ENCODE measurements around the gene CIT. TPM values are rescaled to one million over a fixed set of nuclear protein-coding genes. Genes with fewer than 3 reads are reported as not detected.

The CIT gene
- total RNA-seq, 1 donor from 2014 or later, result 1.1 TPM

DNA sequence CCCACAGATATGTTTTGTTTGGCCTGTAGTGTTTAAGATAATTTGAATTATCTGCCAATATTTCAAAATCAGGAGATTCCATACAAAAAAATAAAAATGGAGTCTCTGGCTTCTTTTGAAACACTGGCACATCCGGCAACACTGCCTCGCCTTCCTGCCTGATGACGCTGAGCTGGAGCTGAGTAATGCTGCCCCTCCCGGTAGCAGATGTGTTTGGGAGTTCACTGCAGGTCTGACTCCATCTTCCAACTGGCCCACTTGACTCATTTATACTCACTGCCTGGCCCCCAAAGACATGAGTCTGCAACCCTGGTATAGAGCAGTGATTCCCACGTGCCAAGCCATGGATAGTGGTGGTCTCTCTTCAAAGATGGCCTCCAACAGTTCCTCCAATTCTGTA lies 7.4 kb downstream of the CIT start:
- no peak for DNase-seq (ENCODE audit: missing footprints)
- intact Hi-C loops (cut with DNase I), result no loop called here
- no peak for ATAC-seq

DNA sequence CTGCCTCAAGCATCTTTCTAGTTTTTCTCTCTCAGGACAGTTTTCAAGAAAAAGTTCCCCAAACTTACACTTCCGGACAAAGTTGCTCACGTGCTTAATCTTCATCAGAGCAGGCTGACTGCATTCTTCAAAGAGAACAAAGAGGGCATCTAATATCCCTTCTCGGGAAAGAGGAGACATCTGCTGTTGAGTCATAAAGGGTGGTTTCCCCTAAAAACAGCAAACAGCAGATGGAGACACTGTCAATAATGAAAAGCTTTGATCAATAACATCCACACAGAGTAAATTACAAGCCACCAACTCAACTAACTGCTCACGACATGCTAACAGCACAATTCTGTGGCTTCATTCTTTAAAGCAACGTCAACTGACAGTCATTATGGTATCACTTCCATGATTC lies 8.1 kb downstream of the CIT start:
- intact Hi-C loops (cut with DNase I), result no loop called here
- no peak for DNase-seq (ENCODE audit: missing footprints)
- no peak for ATAC-seq

DNA sequence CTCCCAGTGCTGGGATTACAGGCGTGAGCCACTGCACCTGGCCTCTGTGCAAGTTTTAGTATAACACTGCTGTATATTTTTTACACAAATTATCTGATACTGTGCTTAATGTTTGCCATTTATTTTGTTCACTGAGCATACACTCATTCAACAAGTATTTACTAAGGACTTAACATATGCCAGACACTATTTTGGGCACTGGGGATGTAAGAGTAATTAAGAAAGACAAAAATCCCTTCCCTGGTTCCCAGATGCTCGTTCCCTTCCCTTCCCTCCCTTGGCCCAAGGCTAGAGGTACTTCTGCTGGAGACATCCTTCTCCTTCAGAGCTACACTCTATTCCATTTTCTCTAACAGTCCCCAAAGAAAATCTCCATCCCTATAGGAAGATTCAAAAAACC lies 12.5 kb downstream of the CIT start:
- ATAC-seq (no peak), DNase-seq (ENCODE audit: missing footprints) (no peak)
- intact Hi-C loops (cut with DNase I), result no loop called here

DNA sequence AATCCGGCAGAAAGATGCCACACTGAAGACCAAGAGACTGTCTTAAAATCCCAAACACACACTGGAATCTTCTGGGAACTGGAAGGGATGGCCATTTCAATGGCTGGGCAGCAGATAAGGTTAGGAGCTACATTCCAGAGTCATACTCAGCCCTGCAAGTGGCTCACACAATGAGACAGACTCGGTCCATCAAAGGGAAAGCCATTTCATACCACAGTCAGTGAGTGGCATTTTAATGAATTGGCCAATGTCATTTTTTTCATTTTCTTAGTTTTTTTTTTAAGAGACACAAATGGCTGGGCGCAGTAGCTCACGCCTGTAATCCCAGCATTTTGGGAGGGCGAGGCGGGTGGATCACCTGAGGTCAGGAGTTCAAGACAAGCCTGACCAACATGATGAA lies 17.9 kb downstream of the CIT start:
- ATAC-seq, result no peak
- DNase-seq (ENCODE audit: missing footprints), result no peak
- intact Hi-C loops (cut with DNase I), result no loop called here

DNA sequence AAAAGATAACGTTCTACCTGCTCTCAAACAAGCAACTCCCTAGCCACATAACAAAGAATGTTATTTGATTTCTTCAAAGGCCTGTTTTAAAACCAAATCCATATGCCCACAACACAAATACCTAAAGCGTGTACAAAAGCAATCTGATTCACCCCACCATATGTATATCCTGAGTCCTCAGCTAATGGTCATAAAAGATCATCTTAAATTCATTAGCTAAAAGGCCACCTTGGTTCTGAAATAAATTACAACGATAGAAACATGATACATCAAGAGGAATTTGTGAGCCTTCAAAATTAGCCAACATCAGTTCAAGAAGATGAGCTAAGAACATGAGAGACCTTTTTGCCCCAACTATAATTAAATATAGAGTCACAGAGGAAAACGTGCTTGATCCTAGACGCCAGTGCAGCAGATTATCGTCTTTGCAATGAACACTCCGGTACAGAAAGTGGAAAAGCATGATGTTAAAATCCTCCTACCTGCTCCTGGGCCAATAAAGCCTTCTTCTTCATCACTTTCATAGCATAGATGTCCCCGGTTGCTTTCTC lies 20.0 kb downstream of the CIT start:
- DNase-seq (ENCODE audit: missing footprints), result no peak
- intact Hi-C loops (cut with DNase I), result no loop called here
- no peak for ATAC-seq

DNA sequence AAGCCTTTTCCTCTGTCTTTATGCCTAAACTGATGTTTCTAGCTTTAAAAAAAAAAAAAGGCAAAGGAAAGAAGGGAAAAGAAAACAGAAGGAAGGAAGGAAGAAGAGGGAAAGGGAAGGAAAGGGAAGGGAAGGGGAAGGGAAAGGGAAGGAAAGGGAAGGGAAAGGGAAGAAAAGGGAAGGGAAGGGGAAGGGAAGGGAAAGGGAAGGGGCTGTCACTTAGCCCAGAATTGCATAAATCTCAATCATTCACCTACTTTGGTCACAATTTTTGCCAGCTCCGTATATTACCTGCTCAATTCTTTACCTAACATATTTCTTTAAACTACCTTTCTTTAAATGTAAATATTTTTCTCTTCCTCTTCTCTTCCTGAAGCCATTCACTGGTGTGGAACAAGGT lies 26.8 kb downstream of the CIT start:
- DNase-seq (ENCODE audit: missing footprints) (no peak), ATAC-seq (no peak)
- intact Hi-C loops (cut with DNase I), result no loop called here

DNA sequence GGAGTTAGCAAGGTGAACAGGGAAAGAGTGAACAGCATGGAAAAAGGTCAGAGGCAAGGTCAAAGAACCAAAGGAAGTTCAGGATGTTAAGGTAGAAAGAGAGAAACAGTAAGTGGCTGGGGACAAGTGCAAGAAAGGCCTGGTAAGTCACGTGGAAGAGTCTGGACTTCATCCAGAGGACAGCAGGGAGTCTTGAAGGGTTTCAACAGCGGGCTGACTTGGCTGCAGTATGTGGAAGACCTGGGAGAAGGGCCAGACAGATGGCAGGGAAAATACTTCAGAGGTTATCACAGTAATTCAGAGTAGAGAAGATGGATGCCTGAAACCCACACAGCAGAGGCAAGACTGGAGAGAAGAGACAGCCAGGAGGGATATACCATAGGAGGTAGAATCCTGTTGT lies 34.0 kb downstream of the CIT start:
- intact Hi-C loops (cut with DNase I), result no loop called here
- ATAC-seq (no peak), DNase-seq (ENCODE audit: missing footprints) (no peak)

DNA sequence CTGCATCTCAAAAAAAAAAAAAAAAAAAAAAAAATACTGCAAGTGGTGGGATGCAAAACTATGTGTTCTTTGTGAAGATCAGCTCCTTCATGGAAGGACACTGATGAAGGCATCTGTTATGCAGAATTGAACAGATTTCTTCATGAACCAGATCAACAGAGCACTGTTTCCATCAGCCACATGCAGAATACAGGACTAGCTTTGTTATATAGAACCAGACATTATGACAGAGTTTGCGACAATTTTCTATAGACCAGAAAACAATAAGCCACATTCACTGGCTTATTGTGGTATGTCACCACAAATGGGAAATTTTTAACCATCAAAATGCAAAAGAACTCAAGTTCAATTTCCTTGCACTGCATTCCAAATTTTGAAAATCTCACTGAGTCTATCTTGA lies 34.7 kb downstream of the CIT start:
- DNase-seq (ENCODE audit: missing footprints), result no peak
- intact Hi-C loops (cut with DNase I), result no loop called here
- ATAC-seq, result no peak

DNA sequence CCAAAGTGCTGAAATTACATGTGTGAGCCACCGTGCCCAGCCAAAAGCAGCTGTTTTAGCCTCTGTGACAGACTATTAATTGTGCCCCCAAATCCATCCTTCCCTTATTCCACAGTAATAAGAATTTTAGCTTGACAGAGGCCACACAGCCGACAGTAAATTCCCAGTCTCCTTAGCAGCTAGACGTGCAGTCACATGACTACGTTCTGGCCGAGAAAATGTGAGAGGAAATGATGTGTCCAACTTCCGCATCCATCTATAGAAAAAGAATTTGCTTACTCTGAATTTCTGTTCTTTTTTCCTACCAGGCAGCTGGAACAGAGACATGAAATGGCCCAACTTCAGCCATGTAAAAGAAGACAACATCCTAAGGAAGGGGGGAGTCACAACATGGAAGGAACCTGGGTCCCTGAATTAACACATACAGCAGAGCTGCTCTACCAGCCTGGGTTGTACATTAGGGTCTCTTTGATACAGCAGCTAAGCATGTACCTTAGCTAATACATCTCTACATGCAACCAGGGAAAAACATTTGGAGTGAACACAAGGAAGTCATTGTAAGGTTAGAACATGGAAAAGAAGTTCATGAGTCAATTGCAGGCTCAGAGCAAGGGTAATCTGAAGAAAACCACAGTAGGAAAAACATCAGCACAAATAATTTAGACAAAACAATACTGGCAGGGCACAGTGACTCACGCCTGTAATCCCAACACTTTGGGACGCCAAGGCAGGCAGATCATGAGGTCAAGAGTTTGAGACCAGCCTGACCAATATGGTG lies 35.5 kb downstream of the CIT start:
- DNase-seq (ENCODE audit: missing footprints) (no peak), ATAC-seq (no peak)
- intact Hi-C loops (cut with DNase I), result no loop called here

DNA sequence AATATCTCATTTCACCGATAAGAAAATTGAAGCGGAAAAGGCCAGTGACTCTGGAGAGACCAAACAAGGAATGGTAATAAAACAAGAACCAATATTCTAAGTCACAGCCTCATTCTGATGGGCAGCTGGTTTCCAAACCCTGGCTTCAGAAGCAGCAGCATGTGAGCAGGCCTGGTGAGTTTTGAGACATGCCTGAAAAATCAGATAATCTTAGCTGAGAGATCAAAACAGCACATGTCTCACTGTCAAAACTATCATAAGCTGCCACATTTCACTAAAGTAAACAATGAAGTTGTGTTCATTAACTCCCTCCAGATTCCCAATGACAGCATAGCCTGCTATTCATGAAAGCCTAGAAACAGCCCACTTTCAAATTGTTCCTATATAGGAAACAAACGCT lies 36.5 kb downstream of the CIT start:
- no peak for ATAC-seq
- DNase-seq (ENCODE audit: missing footprints), result no peak
- intact Hi-C loops (cut with DNase I), result no loop called here

DNA sequence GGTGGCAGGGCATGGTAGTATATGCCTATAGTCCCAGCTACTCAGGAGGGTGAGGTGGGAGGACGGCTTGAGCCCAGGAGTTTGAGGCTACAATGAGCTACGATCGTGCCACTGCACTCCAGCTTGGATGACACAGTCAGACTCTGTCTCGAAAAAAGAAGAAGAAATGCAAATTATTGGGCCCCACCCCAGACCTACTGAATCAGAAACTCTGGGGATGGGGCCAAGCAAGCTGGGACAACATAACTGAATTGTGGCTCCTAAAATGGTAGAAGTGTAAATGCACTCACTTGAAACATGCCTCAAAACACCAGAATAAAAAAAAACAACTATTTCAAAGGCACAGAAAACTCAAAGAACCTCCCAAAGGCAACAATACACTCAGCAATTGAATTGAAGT lies 37.0 kb downstream of the CIT start:
- no peak for ATAC-seq
- intact Hi-C loops (cut with DNase I), result no loop called here
- no peak for DNase-seq (ENCODE audit: missing footprints)

DNA sequence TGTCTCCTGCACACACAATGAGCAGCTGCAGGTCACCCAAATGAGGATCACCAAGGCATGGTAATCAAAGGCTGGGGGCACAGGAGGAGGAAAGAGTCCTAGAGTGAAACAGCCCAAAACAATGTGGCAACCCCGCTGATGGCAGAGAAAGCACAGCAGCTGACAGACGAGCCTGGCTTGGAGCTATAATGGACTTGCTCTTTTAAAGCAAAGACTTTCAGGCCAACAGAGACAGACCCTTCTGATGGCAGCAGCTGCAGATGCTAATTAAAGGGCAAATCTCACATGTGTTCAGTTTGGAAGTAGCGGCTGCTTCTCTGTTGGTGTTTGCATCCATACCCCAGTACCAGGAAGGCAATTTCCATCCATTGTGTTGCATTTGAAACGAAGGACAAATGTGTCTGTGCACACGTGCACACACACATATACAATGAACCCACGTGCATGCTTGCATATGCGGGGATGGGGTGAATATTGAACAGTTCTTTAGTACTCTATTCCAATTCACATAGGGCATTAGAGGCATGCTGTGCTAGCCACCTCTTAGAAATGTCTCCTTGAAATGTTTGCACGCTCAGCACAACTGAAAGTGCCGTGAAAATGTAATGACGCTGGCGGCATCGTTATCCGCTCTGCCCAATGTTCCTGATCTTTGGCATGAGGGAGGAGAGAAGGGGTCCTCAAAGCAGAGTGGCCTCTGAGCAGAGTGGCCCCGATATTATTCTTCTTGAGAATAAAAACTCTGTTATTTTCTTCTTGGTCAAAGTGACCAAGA lies 38.1 kb downstream of the CIT start:
- no peak for DNase-seq (ENCODE audit: missing footprints)
- intact Hi-C loops (cut with DNase I), result no loop called here
- no peak for ATAC-seq

DNA sequence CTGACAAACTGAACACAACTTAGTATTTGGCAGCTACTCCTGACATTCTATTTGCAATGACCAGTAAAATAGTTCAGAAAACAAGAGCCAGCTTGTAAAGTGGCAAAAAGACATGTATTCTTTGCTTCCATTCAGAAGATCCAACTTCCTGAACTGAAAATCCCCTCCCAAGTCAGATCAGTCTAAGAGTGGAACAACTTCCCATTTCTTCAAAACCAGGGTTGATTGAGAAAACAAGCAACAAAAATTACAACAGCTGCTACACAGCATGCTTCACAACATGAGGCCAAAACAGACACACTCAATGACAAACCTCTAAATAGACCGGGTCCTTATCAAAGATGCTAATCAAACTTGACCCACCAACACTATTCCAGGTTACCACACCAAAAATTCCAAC lies 40.3 kb downstream of the CIT start:
- DNase-seq (ENCODE audit: missing footprints) (no peak), ATAC-seq (no peak)
- intact Hi-C loops (cut with DNase I), result no loop called here

DNA sequence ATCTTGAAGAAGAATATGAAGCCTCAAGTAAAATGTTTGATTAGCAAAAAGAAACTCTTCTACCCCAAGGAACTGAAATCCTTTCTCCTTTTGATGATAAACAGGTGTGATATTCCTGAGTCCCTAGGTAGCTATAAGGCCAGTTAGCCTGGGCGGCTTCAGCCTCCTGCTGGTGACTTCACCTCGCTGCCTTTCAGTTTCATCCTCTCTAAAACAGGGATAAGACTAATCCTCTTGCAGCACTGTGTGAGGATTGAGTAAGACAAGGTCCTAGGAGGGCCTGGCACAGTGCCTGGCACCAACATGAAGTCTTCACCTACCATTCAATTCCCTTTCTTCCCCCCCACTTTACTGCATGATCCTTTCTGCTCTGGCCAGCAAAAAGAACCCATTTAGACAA lies 42.1 kb downstream of the CIT start:
- intact Hi-C loops (cut with DNase I), result no loop called here
- DNase-seq (ENCODE audit: missing footprints) (no peak), ATAC-seq (no peak)

DNA sequence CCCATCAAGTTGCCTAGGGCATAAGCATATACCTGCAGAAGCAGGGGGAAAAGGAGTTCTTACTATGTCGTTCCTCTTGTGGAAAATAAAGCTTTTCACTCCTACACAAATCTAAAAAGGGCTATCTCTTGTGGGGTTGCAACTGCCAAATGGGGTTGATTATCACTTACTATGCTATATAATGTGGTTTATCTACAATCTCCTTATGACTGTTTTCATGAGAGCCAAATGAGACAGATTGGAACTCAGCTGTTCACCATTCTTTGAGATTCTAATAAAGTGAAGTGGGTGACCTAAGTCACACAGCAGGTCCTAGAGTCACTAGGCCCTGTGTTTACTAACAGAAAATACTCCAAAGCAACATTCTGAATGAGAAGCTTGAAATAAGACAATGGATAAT lies 47.7 kb downstream of the CIT start:
- intact Hi-C loops (cut with DNase I), result no loop called here
- DNase-seq (ENCODE audit: missing footprints), result no peak
- ATAC-seq, result no peak

DNA sequence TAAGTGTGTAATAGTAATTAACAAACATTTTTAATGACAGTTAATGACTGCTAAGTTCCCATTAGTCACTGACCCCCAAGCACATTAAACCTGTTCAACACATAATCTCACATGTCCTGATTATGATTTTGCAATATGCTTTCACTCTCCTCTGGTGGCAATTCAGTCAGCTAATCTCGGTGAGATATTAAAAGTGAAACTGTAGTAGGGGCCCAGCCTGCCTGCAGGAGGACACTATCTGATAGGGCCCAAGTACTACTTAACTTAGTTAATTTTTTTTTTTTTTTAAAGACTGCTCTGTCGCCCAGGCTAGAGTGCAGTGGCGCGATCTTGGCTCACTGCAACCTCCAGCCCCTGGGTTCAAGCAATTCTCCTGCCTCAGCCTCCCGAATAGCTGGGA lies 48.8 kb downstream of the CIT start:
- ATAC-seq (no peak), DNase-seq (ENCODE audit: missing footprints) (no peak)
- intact Hi-C loops (cut with DNase I), result no loop called here

DNA sequence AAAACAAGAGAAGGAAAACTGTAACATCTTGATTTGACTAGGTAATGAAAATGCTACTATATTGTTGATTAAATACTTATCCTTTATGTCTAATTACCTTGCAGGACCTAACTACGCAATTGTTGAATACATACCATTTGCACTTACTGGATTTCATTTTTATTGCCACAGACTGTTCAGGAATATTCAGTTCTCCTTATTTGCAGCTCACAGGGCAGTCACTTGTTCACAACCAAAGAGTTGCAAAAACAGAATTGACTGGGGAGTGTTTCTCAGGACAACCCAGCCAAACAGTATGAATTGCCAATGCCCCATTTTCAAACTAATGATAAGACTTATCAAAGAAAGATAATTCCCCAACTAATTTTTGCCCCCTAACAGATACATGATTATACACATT lies 49.4 kb downstream of the CIT start:
- intact Hi-C loops (cut with DNase I), result no loop called here
- DNase-seq (ENCODE audit: missing footprints), result no peak
- no peak for ATAC-seq

DNA sequence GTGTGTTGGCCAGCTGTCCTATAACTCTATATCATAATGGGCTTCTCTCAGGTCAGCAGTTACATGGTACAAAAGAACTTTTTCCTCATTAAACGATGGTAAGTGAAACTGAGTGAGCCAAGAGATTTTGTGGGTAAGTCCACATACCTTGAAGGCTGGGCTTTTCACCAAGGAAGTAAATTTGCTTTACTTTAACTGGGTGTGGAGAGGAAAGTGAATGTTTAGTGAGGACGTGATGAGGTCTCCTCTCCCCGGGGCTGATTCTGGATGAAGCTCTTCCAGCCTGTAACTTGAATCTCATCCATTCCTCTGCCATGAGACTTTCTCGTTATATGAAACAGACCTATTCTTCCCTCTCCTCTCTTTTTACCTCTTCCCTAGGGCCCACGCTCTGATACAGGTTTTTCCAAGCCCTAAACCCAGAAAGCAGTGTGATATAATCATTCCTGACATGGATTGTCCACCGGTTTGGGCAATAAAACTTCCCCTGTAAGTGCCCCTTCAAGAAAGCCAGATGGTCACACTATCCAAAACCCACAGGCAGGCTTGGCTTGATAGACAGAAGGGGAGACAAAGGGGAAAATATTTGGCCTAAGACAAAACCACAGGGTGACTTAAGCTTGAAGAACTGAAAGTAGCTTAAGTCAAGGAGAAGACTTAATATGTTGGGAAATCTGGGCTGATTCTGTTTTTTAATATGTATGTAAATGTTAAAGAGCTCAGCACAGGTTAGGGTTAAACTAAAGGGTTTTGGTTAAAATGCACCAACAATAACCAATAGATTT lies 50.3 kb downstream of the CIT start:
- DNase-seq (ENCODE audit: missing footprints) (no peak), ATAC-seq (no peak)
- intact Hi-C loops (cut with DNase I), result no loop called here

DNA sequence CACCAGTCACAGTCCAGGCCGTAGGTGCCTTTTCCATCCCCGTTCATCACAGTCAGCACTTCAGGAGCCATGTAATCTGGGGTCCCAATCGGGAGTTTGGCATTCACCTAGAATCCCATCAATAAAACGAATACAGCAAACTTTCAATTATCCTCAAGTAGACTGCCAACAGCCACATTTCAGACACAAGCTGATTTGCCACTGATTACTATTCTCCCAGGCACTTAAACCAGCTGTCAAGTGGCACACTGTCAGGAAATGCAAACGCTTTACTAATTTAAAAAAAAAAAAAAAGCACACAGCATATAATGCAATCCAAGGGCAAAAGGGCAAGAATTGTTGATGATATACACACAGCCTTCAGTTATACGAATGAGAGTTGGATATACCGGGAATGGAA lies 51.9 kb downstream of the CIT start:
- no peak for ATAC-seq

DNA sequence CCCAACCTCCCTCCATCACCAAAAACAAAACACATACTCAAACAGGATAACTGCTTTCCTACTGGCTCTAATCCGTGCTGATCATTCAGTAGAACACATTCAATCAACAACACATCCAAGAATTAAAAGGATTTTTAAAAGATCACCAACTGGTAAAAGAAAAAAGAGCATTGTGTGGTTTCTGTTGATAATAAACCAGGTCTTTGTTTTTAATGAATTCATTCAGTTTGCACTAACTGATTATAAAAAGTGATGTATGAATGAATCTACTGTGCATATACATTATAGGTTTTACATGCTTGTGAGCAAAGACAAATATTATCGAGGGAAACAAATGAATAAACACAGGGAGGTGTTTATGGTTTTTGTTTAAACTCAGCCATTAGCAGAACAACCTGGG lies 55.1 kb downstream of the CIT start:
- intact Hi-C loops (cut with DNase I), result no loop called here
- ATAC-seq (no peak), DNase-seq (ENCODE audit: missing footprints) (no peak)

More for the DNA sequence above, 51.9 kb downstream of the CIT start:
- intact Hi-C loops (cut with DNase I), result no loop called here
- DNase-seq (ENCODE audit: missing footprints), result no peak
